ENCODE data around the gene ITGAV. TPM values are rescaled to one million over a fixed set of nuclear protein-coding genes. Genes with fewer than 3 reads are reported as not detected.

Gene ITGAV
- total RNA-seq, 2 experiments from 2014 or later, result 2.9 to 3.7 TPM

DNA sequence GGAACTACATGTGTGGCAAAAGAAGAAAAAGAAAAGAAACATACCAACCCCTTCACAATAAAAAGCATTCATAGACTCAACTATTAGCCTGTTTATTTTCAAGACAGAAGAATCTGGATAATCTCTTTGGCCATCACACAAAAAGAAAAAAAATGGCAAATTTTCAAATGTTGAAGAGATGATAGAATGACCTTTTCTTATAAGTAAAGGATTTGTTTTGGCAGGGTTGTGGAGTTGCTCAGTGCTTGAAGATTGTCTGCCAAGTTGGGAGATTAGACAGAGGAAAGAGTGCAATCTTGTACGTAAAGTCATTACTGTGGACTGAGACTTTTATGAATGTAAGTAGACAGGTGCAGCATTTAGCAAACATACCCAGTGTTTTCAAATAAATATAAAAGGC, 85.5 kb downstream of the ITGAV start:
- Mint-ChIP-seq H3K9me3 (peaks cover 6% of the 10 kb centered on the region), H3K4me3 (no peak overlapping the region), H3K27ac (no peak overlapping the region), H3K27me3 (no peaks in the 10 kb centered on the region), H3K4me1 (ENCODE audit: low read depth) (no peaks in the 10 kb centered on the region), H3K36me3 (ENCODE audit: low read depth) (peaks cover 74% of the 10 kb centered on the region)
- H3K27me3 ChIP-seq (ENCODE audit: control insufficient read depth in 1 of 2, insufficient read depth in 2 of 2, low read length in 2 of 2), result no peaks in the 10 kb centered on the region
- ChIA-PET POLR2A (no interaction called here), CTCF (no interaction called here)
- H3K9me3 ChIP-seq (ENCODE audit: control insufficient read depth in 1 of 2, insufficient read depth in 1 of 2, low read length in 2 of 2), result no peaks in the 10 kb centered on the region
- no peak overlapping the region for H3K4me3 ChIP-seq (ENCODE audit: low read length)
- intact Hi-C loops (cut with DNase I, micrococcal nuclease), result no loop called here
- no peaks in the 10 kb centered on the region for H3K4me1 ChIP-seq (ENCODE audit: insufficient read depth, low read length)
- peaks cover 40% of the 10 kb centered on the region for H3K36me3 ChIP-seq (ENCODE audit: insufficient read depth, low read length)
- DNase-seq, result no peak
- ATAC-seq (ENCODE audit: poor library complexity), result no peak
- TF ChIP-seq CTCF (IDR thresholded peaks at IDR 0.05), result no peak
- H3K27ac ChIP-seq (ENCODE audit: low read depth in 1 of 2, low read length in 2 of 2), result no peak overlapping the region

DNA sequence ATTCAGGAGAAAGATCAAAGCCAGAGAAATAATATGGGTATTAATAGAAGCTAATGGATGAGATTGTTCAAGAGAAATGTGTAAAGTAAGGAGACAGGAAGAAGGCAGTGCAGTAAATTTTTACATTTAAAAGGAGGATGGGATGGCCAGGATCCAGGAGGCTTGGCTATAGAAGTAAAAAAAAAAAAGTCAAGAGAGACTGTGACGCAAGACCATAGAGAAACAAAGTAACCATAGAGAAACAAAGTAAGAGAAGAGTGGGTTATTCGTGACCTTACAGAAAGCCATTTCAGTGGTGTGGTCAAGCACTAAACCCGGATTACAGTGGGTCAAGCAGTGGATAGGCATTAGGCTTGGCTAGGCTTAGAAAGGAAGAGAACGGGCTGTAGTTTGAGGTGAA, 93.5 kb downstream of the ITGAV start:
- intact Hi-C loops (cut with DNase I, micrococcal nuclease), result no loop called here
- Mint-ChIP-seq H3K27ac (no peak overlapping the region), H3K36me3 (ENCODE audit: low read depth) (peaks cover 10% of the 10 kb centered on the region), H3K9me3 (peaks cover 12% of the 10 kb centered on the region), H3K27me3 (no peaks in the 10 kb centered on the region), H3K4me3 (no peak overlapping the region), H3K4me1 (ENCODE audit: low read depth) (no peaks in the 10 kb centered on the region)
- POLR2A ChIA-PET, result no interaction called here
- ATAC-seq (ENCODE audit: poor library complexity) (no peak), DNase-seq (no peak)
- no peaks in the 10 kb centered on the region for H3K4me1 ChIP-seq (ENCODE audit: insufficient read depth, low read length)
- CTCF ChIA-PET, result no interaction called here
- H3K27ac ChIP-seq (ENCODE audit: low read depth in 1 of 2, low read length in 2 of 2), result no peak overlapping the region
- TF ChIP-seq CTCF (IDR thresholded peaks at IDR 0.05), result no peak
- no peaks in the 10 kb centered on the region for H3K27me3 ChIP-seq (ENCODE audit: control insufficient read depth in 1 of 2, insufficient read depth in 2 of 2, low read length in 2 of 2)
- peaks cover 0 to 10% of the 10 kb centered on the region in 2 experiments for H3K9me3 ChIP-seq (ENCODE audit: control insufficient read depth in 1 of 2, insufficient read depth in 1 of 2, low read length in 2 of 2)
- no peak overlapping the region for H3K4me3 ChIP-seq (ENCODE audit: low read length)
- H3K36me3 ChIP-seq (ENCODE audit: insufficient read depth, low read length), result no peaks in the 10 kb centered on the region

DNA sequence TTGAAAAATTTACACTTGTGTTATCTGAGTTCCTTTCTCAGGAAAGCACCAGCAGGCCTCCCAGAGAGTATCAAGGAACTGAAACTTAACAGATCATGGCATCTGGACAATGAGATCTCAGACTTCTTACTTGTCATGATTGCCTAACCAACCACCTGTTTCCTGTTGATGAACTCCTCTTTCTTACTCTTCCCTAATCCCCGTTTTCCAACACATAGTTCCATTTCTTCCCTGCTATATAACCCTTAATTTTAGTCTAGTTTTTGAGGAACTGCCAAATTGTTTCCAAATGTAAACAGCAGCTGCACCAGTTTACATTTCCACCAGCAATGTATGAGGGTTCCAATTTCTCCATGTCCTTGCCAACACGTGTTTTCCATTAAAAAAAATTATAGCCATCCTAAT, 98.0 kb downstream of the ITGAV start:
- Mint-ChIP-seq H3K27ac (no peak overlapping the region), H3K36me3 (ENCODE audit: low read depth) (no peaks in the 10 kb centered on the region), H3K27me3 (peaks cover 17% of the 10 kb centered on the region), H3K9me3 (peaks cover 12% of the 10 kb centered on the region), H3K4me1 (ENCODE audit: low read depth) (no peaks in the 10 kb centered on the region), H3K4me3 (no peak overlapping the region)
- POLR2A ChIA-PET, result no interaction called here
- ATAC-seq (ENCODE audit: poor library complexity) (no peak), DNase-seq (no peak)
- Histone ChIP-seq H3K27ac (ENCODE audit: low read depth in 1 of 2, low read length in 2 of 2) (no peak overlapping the region), H3K4me3 (ENCODE audit: low read length) (no peak overlapping the region), H3K9me3 (ENCODE audit: control insufficient read depth in 1 of 2, insufficient read depth in 1 of 2, low read length in 2 of 2) (peaks cover 0 to 10% of the 10 kb centered on the region in 2 experiments), H3K36me3 (ENCODE audit: insufficient read depth, low read length) (no peaks in the 10 kb centered on the region), H3K27me3 (ENCODE audit: control insufficient read depth in 1 of 2, insufficient read depth in 2 of 2, low read length in 2 of 2) (no peaks in the 10 kb centered on the region), H3K4me1 (ENCODE audit: insufficient read depth, low read length) (no peaks in the 10 kb centered on the region)
- no peak for TF ChIP-seq CTCF (IDR thresholded peaks at IDR 0.05)
- CTCF ChIA-PET, result no interaction called here
- intact Hi-C loops (cut with DNase I, micrococcal nuclease), result no loop called here

Data from CD4-positive, alpha-beta T cell (primary cell).